Keratinocyte (primary cell): ENCODE measurements around the gene ELAPOR1. TPM values are rescaled to one million over a fixed set of nuclear protein-coding genes. Genes with fewer than 3 reads are reported as not detected.

Experiments
- DNase-seq: peaks from one replicate; pipeline ENCODE4 v3.0.0-alpha.2; 2011; ENCODE audit warnings: low read depth, missing footprints, low spot score
- FAIRE-seq: peaks from 2 replicates; lab custom pipeline; 2011; peaks lifted over from hg19 to GRCh38; lab: Jason Lieb, UNC
- H2AFZ ChIP-seq: 2 replicates; pipeline ENCODE4 v1.6.0; 2012; ENCODE audit warnings: low read length, control low read depth, inconsistent platforms; ENCODE audit not compliant: control insufficient read depth
- H3K27ac ChIP-seq: 2 replicates; pipeline ENCODE4 v1.5.1; 2011; ENCODE audit warnings: low read length; ENCODE audit not compliant: control insufficient read depth, insufficient read depth
- H3K27me3 ChIP-seq: 3 replicates; pipeline ENCODE4 v1.6.0; 2011; ENCODE audit warnings: low read length; ENCODE audit not compliant: control insufficient read depth, insufficient read depth; ENCODE audit errors: extremely low read depth
- H3K36me3 ChIP-seq, 2 experiments: 2 replicates in 1 of 2; 3 replicates in 1 of 2; pipeline ENCODE4 v1.5.1; 2011; ENCODE audit warnings: low read length in 2 of 2, mild to moderate bottlenecking in 1 of 2; ENCODE audit not compliant: control insufficient read depth in 2 of 2, insufficient read depth in 2 of 2; ENCODE audit errors: extremely low read depth in 1 of 2
- H3K4me1 ChIP-seq: 3 replicates; pipeline ENCODE4 v1.5.1; 2011; ENCODE audit warnings: low read length; ENCODE audit not compliant: control insufficient read depth, insufficient read depth; ENCODE audit errors: extremely low read depth
- H3K4me2 ChIP-seq: 3 replicates; pipeline ENCODE4 v1.6.0; 2011; ENCODE audit warnings: low read depth, low read length; ENCODE audit not compliant: control insufficient read depth, insufficient read depth; ENCODE audit errors: extremely low read depth
- H3K4me3 ChIP-seq, 3 experiments: fragments of 200-600 bp in 1 of 3; sonication (generic) in 1 of 3; 2 replicates in 2 of 3; 3 replicates in 1 of 3; pipeline ENCODE4 v1.5.1; 2011 to 2016; ENCODE audit warnings: low read length in 3 of 3, mild to moderate bottlenecking in 3 of 3, control low read depth in 2 of 3, inconsistent platforms in 1 of 3, low read depth in 1 of 3, mixed read lengths in 1 of 3, mixed run types in 1 of 3, moderate library complexity in 1 of 3; ENCODE audit not compliant: control insufficient read depth in 2 of 3, insufficient read depth in 2 of 3; ENCODE audit errors: extremely low read depth in 1 of 3
- H3K79me2 ChIP-seq: 2 replicates; pipeline ENCODE4 v1.6.0; 2012; ENCODE audit warnings: low read length; ENCODE audit not compliant: control insufficient read depth, insufficient read depth
- H3K9ac ChIP-seq: 3 replicates; pipeline ENCODE4 v1.6.0; 2011; ENCODE audit warnings: low read length; ENCODE audit not compliant: control insufficient read depth, insufficient read depth; ENCODE audit errors: extremely low read depth
- H3K9me1 ChIP-seq: 3 replicates; pipeline ENCODE4 v1.6.0; 2011; ENCODE audit warnings: low read length; ENCODE audit not compliant: control insufficient read depth, insufficient read depth; ENCODE audit errors: extremely low read depth
- H3K9me3 ChIP-seq: 2 replicates; pipeline ENCODE4 v1.5.1; 2012; ENCODE audit warnings: low read depth, low read length; ENCODE audit not compliant: control insufficient read depth
- H4K20me1 ChIP-seq: 3 replicates; pipeline ENCODE4 v1.6.0; 2011; ENCODE audit warnings: low read length; ENCODE audit not compliant: control insufficient read depth, insufficient read depth; ENCODE audit errors: extremely low read depth
- CTCF ChIP-seq, 3 experiments: IDR thresholded peaks in 1 of 3; conservative IDR thresholded peaks in 1 of 3; optimal IDR thresholded peaks in 1 of 3; 2 replicates in 2 of 3; 3 replicates in 1 of 3; pipeline versions ENCODE3 to v1.5.1; 2011; ENCODE audit warnings: low read length in 3 of 3, mild to moderate bottlenecking in 3 of 3, moderate library complexity in 2 of 3, control low read depth in 1 of 3, inconsistent platforms in 1 of 3; ENCODE audit not compliant: insufficient read depth in 2 of 3; ENCODE audit errors: extremely low read depth in 1 of 3
- EZH2 ChIP-seq: IDR thresholded peaks from one replicate; pipeline ENCODE4 v1.6.1; 2012; ENCODE audit warnings: inconsistent platforms, mild to moderate bottlenecking, low read length, moderate library complexity
- dilution Hi-C: fragments of 300-500 bp; cut with MboI; formaldehyde crosslinking; loops from one replicate; pipeline ENCODE4 v1.7.0; 2020; ENCODE audit warnings: low sequenced_read_pairs; ENCODE audit not compliant: extremely low pct_ligation_motif_present
- polyA plus RNA-seq, 5 experiments: library from polyadenylated mRNA; depleted of rRNA in 3 of 5; stranded (reverse) in 3 of 5; stranded (forward) in 1 of 5; unstranded in 1 of 5; fragments of >200 nt; gene quantifications; 1 replicate in 1 of 5; 2 replicates in 3 of 5; 3 replicates in 1 of 5; pipeline versions ENCODE4 v1.2.1 to v1.2.3, GENCODE V29; 2011 to 2012; ENCODE audit warnings: missing spikeins in 2 of 5, low read depth in 1 of 5, low replicate concordance in 1 of 5

Gene ELAPOR1
- polyA plus RNA-seq, 1 donor (not counting 4 experiments of a cell fraction or from before 2014, with no cell fraction given), result 0.24 TPM

GRCh38 chr1:109118089-109118488 lies 4.2 kb downstream of the ELAPOR1 start:
- Histone ChIP-seq H2AFZ (no peak overlapping the region), H3K79me2 (no peaks in the 10 kb centered on the region), H3K27me3 (peaks cover 19% of the 10 kb centered on the region), H3K36me3 (no peaks in the 10 kb centered on the region), H3K27ac (no peak overlapping the region), H3K4me3 (no peak overlapping the region), H3K9ac (no peak overlapping the region), H4K20me1 (no peaks in the 10 kb centered on the region), H3K9me1 (no peaks in the 10 kb centered on the region), H3K9me3 (no peaks in the 10 kb centered on the region), H3K4me1 (peaks cover 4% of the 10 kb centered on the region), H3K4me2 (no peak overlapping the region)
- dilution Hi-C loops, result no loop called here
- DNase-seq (no peak), FAIRE-seq (no peak)
- TF ChIP-seq EZH2, result no peak
- no peak for TF ChIP-seq CTCF (optimal IDR thresholded peaks at IDR 0.05 in 1 of 3, IDR thresholded peaks at IDR 0.05 in 1 of 3, conservative IDR thresholded peaks at IDR 0.05 in 1 of 3; ENCODE audit: extremely low read depth in 1 of 3, insufficient read depth in 2 of 3, low read length in 3 of 3)

- no peaks in the 10 kb centered on the region for H3K9me1 ChIP-seq
- H2AFZ ChIP-seq, result no peak overlapping the region
- H3K4me3 ChIP-seq, result no peak overlapping the region
- H3K4me1 ChIP-seq, result no peaks in the 10 kb centered on the region
- dilution Hi-C loops, result no loop called here
- no peak overlapping the region for H3K27ac ChIP-seq
- H4K20me1 ChIP-seq, result no peaks in the 10 kb centered on the region
- no peak for FAIRE-seq
- no peak overlapping the region for H3K4me2 ChIP-seq
- no peak overlapping the region for H3K9ac ChIP-seq
- H3K9me3 ChIP-seq, result no peaks in the 10 kb centered on the region
- H3K27me3 ChIP-seq, result no peaks in the 10 kb centered on the region
- DNase-seq, result no peak
- no peaks in the 10 kb centered on the region for H3K36me3 ChIP-seq
- H3K79me2 ChIP-seq, result no peaks in the 10 kb centered on the region
- TF ChIP-seq CTCF (optimal IDR thresholded peaks at IDR 0.05 in 1 of 3, IDR thresholded peaks at IDR 0.05 in 1 of 3, conservative IDR thresholded peaks at IDR 0.05 in 1 of 3; ENCODE audit: extremely low read depth in 1 of 3, insufficient read depth in 2 of 3, low read length in 3 of 3) (no peak), EZH2 (no peak)
Measured at GRCh38 chr1:109120356-109120755, 6.4 kb downstream of the ELAPOR1 start.
